GM21526 (cell line): Measurements from ENCODE around the gene NEURL1.

Experiments
- ATAC-seq: cut with Tn5 transposase; IDR thresholded peaks from one replicate; pipeline ENCODE4 v1.9.1; 2021; ENCODE audit warnings: moderate library complexity; ENCODE audit not compliant: unreplicated experiment, low FRiP score

Gene NEURL1

GRCh38 chr10:103493362-103493915 is at the start of gene NEURL1:
Gene NEURL1, plus strand, starts transcription at chr10:103493705. Its CDS starts 683 bp downstream, at chr10:103494388.
- ATAC-seq, result no peak

- no peak for ATAC-seq
Measured at GRCh38 chr10:103444478-103444877, 49.0 kb upstream of the NEURL1 start.

GRCh38 chr10:103445366-103445765 is 48.1 kb upstream of the NEURL1 start:
- ATAC-seq, result no peak

GRCh38 chr10:103445767-103446567 is 47.5 kb upstream of the NEURL1 start:
- ATAC-seq, result no peak

GRCh38 chr10:103447187-103447586 is 46.3 kb upstream of the NEURL1 start:
- no peak for ATAC-seq

- ATAC-seq, result no peak
Measured at GRCh38 chr10:103448746-103449145, 44.8 kb upstream of the NEURL1 start.

- ATAC-seq, result no peak
Measured at GRCh38 chr10:103449208-103450144, 44.0 kb upstream of the NEURL1 start.

- ATAC-seq, result no peak
Measured at GRCh38 chr10:103450201-103450695, 43.3 kb upstream of the NEURL1 start.

GRCh38 chr10:103451091-103451813 is 42.3 kb upstream of the NEURL1 start:
- ATAC-seq, result no peak

GRCh38 chr10:103451831-103452505 is 41.5 kb upstream of the NEURL1 start, which contains the start of gene CALHM2:
Gene CALHM2, minus strand, starts transcription at chr10:103452370. Its CDS starts 2,429 bp downstream, at chr10:103449941.
- peak; percentile 57 for ATAC-seq

GRCh38 chr10:103452506-103453230 is 40.8 kb upstream of the NEURL1 start:
- peak; percentile 10 for ATAC-seq

- ATAC-seq, result no peak
Measured at GRCh38 chr10:103454026-103454425, 39.5 kb upstream of the NEURL1 start.

GRCh38 chr10:103455235-103455634 is 38.3 kb upstream of the NEURL1 start:
- ATAC-seq, result no peak

- no peak for ATAC-seq
Measured at GRCh38 chr10:103456074-103456660, 37.3 kb upstream of the NEURL1 start.

- no peak for ATAC-seq
Measured at GRCh38 chr10:103457176-103457712, 36.3 kb upstream of the NEURL1 start.

GRCh38 chr10:103457896-103458583 is 35.5 kb upstream of the NEURL1 start:
- ATAC-seq, result no peak

- peak; percentile 63 for ATAC-seq
Measured at GRCh38 chr10:103458720-103459119, 34.8 kb upstream of the NEURL1 start, which contains the start of gene CALHM1. Gene CALHM1, minus strand, starts transcription at chr10:103458900. Its CDS starts 149 bp downstream, at chr10:103458751.

GRCh38 chr10:103459615-103460014 is 33.9 kb upstream of the NEURL1 start:
- ATAC-seq, result no peak
